HG03135 (cell line): ENCODE measurements around the gene FASTKD1.
A peak's percentile ranks its signal among the peaks of the same experiment; 100 is the strongest.
"Not testable (repeated sequence)": the region's sequence is repeated elsewhere in the genome, so short reads cannot be mapped to it uniquely, and the experiment has no call there.

Source experiments
- ATAC-seq: cut with Tn5 transposase; IDR thresholded peaks from one replicate; pipeline ENCODE4 v1.9.1; 2021; ENCODE audit warnings: mild to moderate bottlenecking, moderate library complexity; ENCODE audit not compliant: unreplicated experiment

Gene FASTKD1

GRCh38 chr2:169573160-169573973 lies at the start of gene FASTKD1:
Gene FASTKD1 (minus strand): TSS chr2:169573865. CDS start chr2:169572029, 1,836 bp downstream.
- peak; percentile 95 for ATAC-seq

GRCh38 chr2:169623235-169623634 lies 49.6 kb upstream of the FASTKD1 start:
- ATAC-seq = no peak

- no peak for ATAC-seq
Measured at GRCh38 chr2:169620509-169620908, 46.8 kb upstream of the FASTKD1 start.

DNA sequence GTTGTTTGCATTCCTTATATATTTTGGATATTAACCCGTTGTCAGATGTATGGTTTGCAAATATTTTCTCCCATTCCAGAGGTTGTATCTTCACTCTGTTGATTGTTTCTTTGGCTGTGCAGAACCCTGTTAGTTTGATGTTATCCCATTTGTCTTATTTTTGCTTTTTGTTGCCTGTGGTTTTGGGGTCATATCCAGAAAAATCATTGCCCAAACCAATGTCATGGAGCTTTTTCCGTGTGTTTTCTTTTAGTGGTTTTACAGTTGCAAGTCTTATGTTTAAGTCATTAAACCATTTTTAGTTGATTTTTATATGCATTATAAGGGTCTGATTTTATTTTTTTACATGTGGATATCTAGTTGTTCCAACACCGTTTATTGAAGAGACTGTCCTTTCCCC lies 46.3 kb upstream of the FASTKD1 start:
- no peak for ATAC-seq

- ATAC-seq = not testable (repeated sequence)
Measured at GRCh38 chr2:169615982-169616381, 42.3 kb upstream of the FASTKD1 start.

DNA sequence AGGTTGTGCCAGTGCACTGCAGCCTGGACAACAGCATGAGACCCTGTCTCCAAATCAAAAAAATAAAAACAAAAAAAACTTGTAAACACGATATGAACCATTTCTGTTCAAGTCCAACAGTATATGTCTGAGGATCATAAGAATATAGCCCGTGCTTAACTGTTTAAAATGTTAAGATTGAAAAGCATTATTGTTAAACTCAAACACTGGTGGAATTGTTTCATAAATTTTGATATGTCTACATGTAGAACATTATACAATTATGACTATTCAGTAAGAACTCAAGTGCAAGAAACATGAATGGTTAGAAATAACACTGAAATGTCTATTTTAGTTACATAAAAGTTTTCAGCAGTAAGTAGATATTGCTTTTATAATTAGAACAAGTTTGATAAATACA lies 40.2 kb upstream of the FASTKD1 start:
- ATAC-seq = no peak

DNA sequence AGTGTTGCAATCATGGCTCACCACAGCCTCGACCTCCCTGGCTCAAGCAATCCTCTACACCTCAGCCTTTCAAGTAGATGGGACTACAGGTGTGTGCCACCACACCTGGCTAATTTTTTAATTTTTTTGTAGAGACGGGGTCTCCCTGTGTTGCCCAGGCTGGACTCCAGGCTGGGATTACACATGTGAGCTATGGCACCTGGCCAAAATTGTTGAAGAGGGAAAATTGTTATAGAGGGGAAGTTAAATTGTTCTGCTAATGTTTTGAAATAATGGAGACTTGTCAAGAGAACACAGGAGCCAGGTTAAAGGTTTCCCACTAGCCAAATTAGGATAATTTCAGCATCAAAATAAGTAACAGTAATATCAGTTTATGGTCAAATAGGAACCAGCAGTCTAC lies 35.6 kb upstream of the FASTKD1 start:
- ATAC-seq = no peak

DNA sequence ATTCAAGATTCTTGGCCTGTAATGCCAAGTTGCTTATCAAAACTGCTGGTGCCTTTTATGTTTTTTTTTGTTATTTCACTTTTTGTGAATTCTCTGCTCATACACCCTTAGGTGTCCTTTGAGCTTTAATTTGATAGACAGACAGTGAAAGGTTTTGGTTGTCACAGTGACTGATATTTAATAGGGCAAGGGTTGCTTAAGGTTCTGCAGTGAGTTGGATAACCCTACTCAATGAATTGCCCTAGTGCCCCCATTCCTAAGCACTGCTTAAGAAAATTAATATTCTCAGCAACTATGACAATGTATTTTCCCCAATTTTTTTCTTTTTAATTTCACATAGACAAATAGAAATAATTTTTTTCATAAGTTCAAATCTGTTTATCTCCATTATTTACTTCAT lies 25.9 kb upstream of the FASTKD1 start:
- no peak for ATAC-seq

GRCh38 chr2:169598982-169599381 lies 25.3 kb upstream of the FASTKD1 start:
- no peak for ATAC-seq

DNA sequence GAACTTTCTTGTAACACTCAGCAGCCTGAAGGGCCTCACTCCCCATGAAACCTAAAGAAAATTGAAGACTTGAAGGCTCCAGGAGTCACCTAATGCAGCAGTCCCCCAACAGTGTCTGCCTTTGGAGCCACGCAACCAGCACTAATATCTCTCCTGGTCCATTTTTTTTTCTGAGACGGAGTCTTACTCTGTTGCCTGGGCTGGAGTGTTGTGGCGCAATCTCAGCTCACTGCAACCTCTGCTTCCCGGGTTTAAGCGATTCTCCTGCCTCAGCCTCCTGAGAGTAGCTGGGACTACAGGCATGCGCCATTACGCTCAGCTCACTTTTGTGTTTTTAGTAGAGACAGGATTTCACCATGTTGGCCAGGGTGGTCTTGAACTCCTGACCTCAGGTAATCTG lies 22.9 kb upstream of the FASTKD1 start:
- ATAC-seq = not testable (repeated sequence)

DNA sequence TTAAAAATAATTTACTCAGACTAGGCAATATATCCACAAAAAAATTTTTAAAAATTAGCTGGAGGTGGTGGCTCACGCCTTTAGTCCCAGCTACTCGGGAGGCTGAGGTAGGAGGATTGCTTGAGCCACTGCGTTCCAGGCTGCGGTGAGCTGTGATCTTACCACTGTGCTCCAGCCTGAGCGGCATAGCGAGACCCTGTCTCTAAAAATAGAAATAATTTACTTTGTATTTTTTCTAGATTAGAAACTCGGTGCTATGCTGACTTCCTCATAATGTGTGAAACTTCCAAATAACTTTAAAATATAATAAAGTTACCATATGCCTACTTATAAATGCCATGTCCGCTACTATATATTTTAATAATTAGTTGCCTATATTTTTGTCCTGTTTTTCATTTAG lies 17.1 kb upstream of the FASTKD1 start:
- ATAC-seq = no peak

- ATAC-seq = no peak
Measured at GRCh38 chr2:169585673-169586072, 12.0 kb upstream of the FASTKD1 start.

- peak; percentile 89 for ATAC-seq
Measured at GRCh38 chr2:169584005-169584877, 10.6 kb upstream of the FASTKD1 start, which contains the start of gene PPIG. Gene PPIG (plus strand): TSS chr2:169584351. CDS start chr2:169604042, 19,691 bp downstream.

DNA sequence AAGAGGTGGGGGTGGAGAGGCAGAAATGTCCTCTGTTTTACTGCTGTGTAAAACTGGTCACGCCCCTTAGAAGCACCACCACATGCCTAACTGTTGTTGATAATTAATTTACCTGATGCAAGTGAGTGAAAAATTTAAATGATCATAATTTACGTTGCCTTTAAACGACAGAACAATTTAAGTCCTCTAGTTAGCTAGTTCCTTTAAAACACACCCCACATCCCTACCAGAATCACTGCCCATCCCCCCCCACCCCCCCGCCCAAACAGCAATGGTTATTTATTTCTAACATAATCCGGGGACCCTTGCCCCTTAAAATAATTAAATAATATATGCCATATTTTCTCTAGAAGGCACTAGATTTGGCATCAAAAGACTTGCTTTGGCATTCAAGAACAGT lies 9.9 kb upstream of the FASTKD1 start:
- no peak for ATAC-seq

GRCh38 chr2:169582552-169583266 lies 9.0 kb upstream of the FASTKD1 start:
- ATAC-seq = not testable (repeated sequence)

DNA sequence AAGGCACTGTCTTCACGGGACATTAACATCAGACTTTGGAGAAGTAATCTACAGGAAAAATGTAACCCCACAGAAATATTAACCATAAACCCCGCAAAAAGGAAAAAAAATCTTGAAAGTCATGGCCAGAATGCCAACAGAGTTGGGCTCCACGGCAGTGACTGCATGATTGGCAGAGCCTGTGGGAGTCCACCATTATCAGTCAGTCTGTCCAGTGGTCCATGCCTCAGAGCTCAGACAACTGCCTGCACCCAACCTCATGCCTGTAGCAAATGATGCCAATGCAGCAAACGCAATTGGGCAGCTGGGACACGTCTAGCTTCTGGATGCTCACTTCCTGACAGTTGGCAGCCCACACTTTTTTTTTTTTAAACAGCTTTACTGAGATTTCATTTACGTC lies 5.4 kb upstream of the FASTKD1 start:
- no peak for ATAC-seq

DNA sequence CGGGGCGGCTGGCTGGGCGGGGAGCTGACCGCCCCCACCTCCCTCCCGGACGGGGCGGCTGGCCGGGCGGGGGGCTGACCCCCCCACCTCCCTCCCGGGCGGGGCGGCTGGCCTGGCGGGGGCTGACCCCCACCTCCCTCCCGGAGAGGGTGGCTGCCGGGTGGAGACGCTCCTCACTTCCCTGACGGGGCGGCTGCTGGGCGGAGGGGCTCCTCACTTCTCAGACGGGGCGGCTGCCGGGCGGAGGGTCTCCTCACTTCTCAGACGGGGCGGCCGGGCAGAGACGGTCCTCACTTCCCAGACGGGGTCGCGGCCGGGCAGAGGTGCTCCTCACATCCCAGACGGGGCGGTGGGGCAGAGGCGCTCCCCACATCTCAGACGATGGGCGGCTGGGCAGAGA lies 1.6 kb upstream of the FASTKD1 start:
- not testable (repeated sequence) for ATAC-seq

- not testable (repeated sequence) for ATAC-seq
Measured at GRCh38 chr2:169574539-169574938, 874 bp upstream of the FASTKD1 start.

- ATAC-seq = no peak
Measured at GRCh38 chr2:169573974-169574299, 272 bp upstream of the FASTKD1 start.

- ATAC-seq = no peak
Measured at GRCh38 chr2:169572821-169573159, 875 bp downstream of the FASTKD1 start.

DNA sequence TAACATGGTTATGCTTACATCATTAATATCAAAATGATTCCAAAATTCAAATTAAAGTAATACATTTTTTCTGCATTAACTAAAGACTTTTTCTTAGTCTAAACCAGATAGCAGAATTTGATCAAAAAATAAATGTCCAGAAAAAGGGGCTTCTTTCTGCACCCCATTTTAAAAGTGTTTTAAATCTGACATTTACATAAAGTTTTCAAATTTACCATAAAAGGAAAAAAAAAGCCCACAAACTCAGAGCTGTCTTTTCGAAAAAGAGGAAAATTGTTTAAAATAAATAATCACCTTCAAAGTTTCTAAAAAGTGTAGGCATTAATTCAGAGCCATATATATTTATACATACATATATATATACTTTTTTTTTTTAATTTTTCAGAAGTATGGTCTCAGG lies 1.5 kb downstream of the FASTKD1 start:
- no peak for ATAC-seq
